Stimulated activated CD4-positive, alpha-beta T cell treated with anti-CD3 and anti-CD28 coated beads, TNF-alpha, amount 100 ng/mL, for 1 hour (primary cell): ENCODE results near the gene TJP2.
A peak's percentile ranks its signal among the peaks of the same experiment; 100 is the strongest.
"Not testable (repeated sequence)": the region's sequence is repeated elsewhere in the genome, so short reads cannot be mapped to it uniquely, and the experiment has no call there.

Source experiments
- DNase-seq, 3 donors: peaks; one replicate each; pipeline ENCODE4 v3.0.0-alpha.2; 2020; ENCODE audit warnings: low read depth in 3 of 3, low spot score in 1 of 3

The TJP2 gene

GRCh38 chr9:69157751-69158466, 16.2 kb upstream of the TJP2 start:
- DNase-seq, result no peak

GRCh38 chr9:69158471-69158870, 15.6 kb upstream of the TJP2 start:
- no peak for DNase-seq

GRCh38 chr9:69164573-69164972, 9.5 kb upstream of the TJP2 start:
- not testable (repeated sequence) for DNase-seq

- DNase-seq, result no peak
These were observed 8.5 kb upstream of the TJP2 start for GRCh38 chr9:69165581-69165980.

- peak in 1 of 3 donors; percentile 37 for DNase-seq
These were observed 5.3 kb upstream of the TJP2 start for GRCh38 chr9:69168709-69169217.

GRCh38 chr9:69170231-69170630, 3.8 kb upstream of the TJP2 start:
- no peak for DNase-seq

GRCh38 chr9:69171049-69171448, 3.0 kb upstream of the TJP2 start:
- no peak for DNase-seq

- no peak for DNase-seq
These were observed 2.6 kb upstream of the TJP2 start for GRCh38 chr9:69171517-69171916.

GRCh38 chr9:69172895-69173294, 1.2 kb upstream of the TJP2 start:
- DNase-seq, result no peak

- no peak for DNase-seq
These were observed 583 bp upstream of the TJP2 start for GRCh38 chr9:69173497-69173890.

GRCh38 chr9:69174616-69175463, 763 bp downstream of the TJP2 start:
- no peak for DNase-seq

GRCh38 chr9:69175486-69175885, 1.4 kb downstream of the TJP2 start:
- no peak for DNase-seq

GRCh38 chr9:69176471-69177171, 2.5 kb downstream of the TJP2 start:
- DNase-seq, result no peak

GRCh38 chr9:69178583-69179011, 4.5 kb downstream of the TJP2 start:
- no peak for DNase-seq

GRCh38 chr9:69179037-69179436, 5.0 kb downstream of the TJP2 start:
- no peak for DNase-seq

GRCh38 chr9:69180200-69180599, 6.1 kb downstream of the TJP2 start:
- DNase-seq, result no peak

- DNase-seq, result no peak
These were observed 6.6 kb downstream of the TJP2 start for GRCh38 chr9:69180670-69181069.

GRCh38 chr9:69181908-69182353, 7.9 kb downstream of the TJP2 start:
- DNase-seq, result no peak

- DNase-seq, result no peak
These were observed 10.2 kb downstream of the TJP2 start for GRCh38 chr9:69184266-69184665.

GRCh38 chr9:69186841-69187611, 12.9 kb downstream of the TJP2 start:
- no peak for DNase-seq

- DNase-seq, result no peak
These were observed 14.9 kb downstream of the TJP2 start for GRCh38 chr9:69188975-69189374.
